Measurements from ENCODE around the gene GRAMD1B.

DNA sequence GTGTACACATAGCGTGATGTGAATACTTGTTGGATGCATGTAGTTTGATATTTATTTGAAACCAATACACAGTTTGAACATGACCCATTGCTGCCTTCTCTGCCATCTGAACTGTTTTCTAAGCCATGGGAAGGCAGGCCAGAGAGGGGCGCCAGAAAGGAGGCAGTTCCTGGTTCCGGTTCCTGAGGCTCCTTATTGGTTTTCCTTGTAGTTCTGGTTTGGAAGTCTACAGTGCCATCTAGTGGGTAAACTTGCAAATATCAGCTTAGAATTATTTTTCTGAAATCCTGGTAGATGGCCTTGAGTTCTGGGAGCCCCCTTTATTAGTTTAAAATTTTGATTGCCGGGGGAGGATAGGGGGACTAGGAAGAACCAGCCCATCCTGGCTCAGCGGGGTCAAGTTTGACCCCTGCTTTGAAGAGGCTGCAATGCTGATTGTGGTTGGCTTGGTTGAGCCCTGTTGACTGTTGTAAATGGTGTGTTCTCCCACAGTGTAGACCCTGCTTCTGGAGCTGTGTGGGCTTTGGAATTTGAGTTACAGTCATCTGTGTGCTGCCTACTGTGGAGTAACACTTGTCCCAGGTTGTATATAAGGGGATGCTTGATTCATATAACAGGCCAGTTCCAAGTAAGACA, 48.4 kb downstream of the GRAMD1B start:
- TF ChIP-seq, protein P1, sequence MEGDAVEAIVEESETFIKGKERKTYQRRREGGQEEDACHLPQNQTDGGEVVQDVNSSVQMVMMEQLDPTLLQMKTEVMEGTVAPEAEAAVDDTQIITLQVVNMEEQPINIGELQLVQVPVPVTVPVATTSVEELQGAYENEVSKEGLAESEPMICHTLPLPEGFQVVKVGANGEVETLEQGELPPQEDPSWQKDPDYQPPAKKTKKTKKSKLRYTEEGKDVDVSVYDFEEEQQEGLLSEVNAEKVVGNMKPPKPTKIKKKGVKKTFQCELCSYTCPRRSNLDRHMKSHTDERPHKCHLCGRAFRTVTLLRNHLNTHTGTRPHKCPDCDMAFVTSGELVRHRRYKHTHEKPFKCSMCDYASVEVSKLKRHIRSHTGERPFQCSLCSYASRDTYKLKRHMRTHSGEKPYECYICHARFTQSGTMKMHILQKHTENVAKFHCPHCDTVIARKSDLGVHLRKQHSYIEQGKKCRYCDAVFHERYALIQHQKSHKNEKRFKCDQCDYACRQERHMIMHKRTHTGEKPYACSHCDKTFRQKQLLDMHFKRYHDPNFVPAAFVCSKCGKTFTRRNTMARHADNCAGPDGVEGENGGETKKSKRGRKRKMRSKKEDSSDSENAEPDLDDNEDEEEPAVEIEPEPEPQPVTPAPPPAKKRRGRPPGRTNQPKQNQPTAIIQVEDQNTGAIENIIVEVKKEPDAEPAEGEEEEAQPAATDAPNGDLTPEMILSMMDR (IDR thresholded peaks at IDR 0.05): peak; percentile 76
- TF ChIP-seq EZH2 (IDR thresholded peaks at IDR 0.05; ENCODE audit: borderline replicate concordance, insufficient read depth, low read depth, low read length, poor library complexity, severe bottlenecking): no peak
